Peyer's patch (tissue), 4 donors: Measurements from ENCODE around the gene SYK. TPM values are rescaled to one million over a fixed set of nuclear protein-coding genes. Genes with fewer than 3 reads are reported as not detected.
"Not testable (repeated sequence)": the region's sequence is repeated elsewhere in the genome, so short reads cannot be mapped to it uniquely, and the experiment has no call there.

Experiments
- DNase-seq, 3 donors: peaks; one replicate each; pipeline ENCODE4 v3.0.0-alpha.2; 2017 to 2019
- H3K27ac ChIP-seq, 4 donors: fragments of 200-600 bp; sonication (generic); one replicate each; pipeline ENCODE4 v1.5.1; 2016 to 2019
- H3K27me3 ChIP-seq, 2 donors: fragments of 200-600 bp; sonication (generic); one replicate each; pipeline ENCODE4 v1.5.1; 2019
- H3K36me3 ChIP-seq, 3 donors: fragments of 200-600 bp; sonication (generic); one replicate each; pipeline ENCODE4 v1.5.1; 2016 to 2019
- H3K4me1 ChIP-seq, 4 donors: fragments of 200-600 bp; sonication (generic); one replicate each; pipeline ENCODE4 v1.5.1; 2016 to 2019
- H3K4me3 ChIP-seq, 4 donors: fragments of 200-600 bp; sonication (generic); 1 replicate in 3 of 4; 2 replicates in 1 of 4; pipeline ENCODE4 v1.5.1; 2016 to 2019; ENCODE audit warnings: mild to moderate bottlenecking in 1 of 4
- H3K9me3 ChIP-seq, 4 donors: fragments of 200-600 bp; sonication (generic); one replicate each; pipeline ENCODE4 v1.5.1; 2016 to 2019; ENCODE audit warnings: mild to moderate bottlenecking in 1 of 4
- POLR2A ChIP-seq, 2 donors: fragments of 450-650 bp; IDR thresholded peaks; one replicate each; pipeline ENCODE4 v1.5.1; 2017; ENCODE audit warnings: antibody characterized with exemption in 2 of 2, mild to moderate bottlenecking in 2 of 2, moderate library complexity in 2 of 2
- total RNA-seq, 4 donors: library from RNA; depleted of rRNA; stranded (reverse); fragments of >200 nt; gene quantifications; one replicate each; pipeline ENCODE4 v1.1.0, GENCODE V29; 2016
- TF ChIP-seq, protein P1 (sequence below), 6 experiments: fragments of 450-650 bp in 4 of 6; fragments of 200-600 bp in 2 of 6; sonication (generic) in 1 of 6; IDR thresholded peaks; one replicate each; pipeline ENCODE4 v1.5.1; 2017 to 2019; ENCODE audit warnings: antibody characterized with exemption in 6 of 6, mild to moderate bottlenecking in 3 of 6, moderate library complexity in 1 of 6

The SYK gene
- total RNA-seq, 4 donors from 2014 or later = 48.7 to 81.7 (median 60.0) TPM

DNA sequence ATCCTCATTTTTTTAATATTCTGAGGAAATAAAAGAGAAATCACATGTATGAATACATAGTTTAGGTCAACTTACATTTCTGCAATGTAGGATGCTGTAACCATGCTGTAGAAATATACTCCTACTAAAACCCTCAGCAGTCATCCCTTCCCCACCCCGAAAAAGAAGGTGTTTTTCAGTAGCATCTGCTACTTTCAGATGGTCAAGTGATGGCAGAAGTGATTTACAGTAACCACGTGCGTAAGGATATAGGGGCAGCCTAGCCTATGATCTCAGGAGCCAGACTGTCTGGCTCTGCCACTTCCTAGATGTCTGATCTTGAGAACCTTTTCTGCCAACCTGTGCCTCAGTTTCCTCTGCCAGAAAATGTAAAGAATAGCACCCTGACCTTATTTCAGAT lies 26.0 kb upstream of the SYK start:
- no peak overlapping the region for H3K27ac ChIP-seq
- no peak overlapping the region for H3K4me3 ChIP-seq
- H3K27me3 ChIP-seq = no peaks in the 10 kb centered on the region
- DNase-seq = no peak
- H3K4me1 ChIP-seq = peaks cover 0 to 5% (median 0%) of the 10 kb centered on the region in 4 donors
- no peaks in the 10 kb centered on the region for H3K9me3 ChIP-seq
- no peaks in the 10 kb centered on the region for H3K36me3 ChIP-seq
- TF ChIP-seq POLR2A (IDR thresholded peaks at IDR 0.05) = no peak
- TF ChIP-seq, protein P1, sequence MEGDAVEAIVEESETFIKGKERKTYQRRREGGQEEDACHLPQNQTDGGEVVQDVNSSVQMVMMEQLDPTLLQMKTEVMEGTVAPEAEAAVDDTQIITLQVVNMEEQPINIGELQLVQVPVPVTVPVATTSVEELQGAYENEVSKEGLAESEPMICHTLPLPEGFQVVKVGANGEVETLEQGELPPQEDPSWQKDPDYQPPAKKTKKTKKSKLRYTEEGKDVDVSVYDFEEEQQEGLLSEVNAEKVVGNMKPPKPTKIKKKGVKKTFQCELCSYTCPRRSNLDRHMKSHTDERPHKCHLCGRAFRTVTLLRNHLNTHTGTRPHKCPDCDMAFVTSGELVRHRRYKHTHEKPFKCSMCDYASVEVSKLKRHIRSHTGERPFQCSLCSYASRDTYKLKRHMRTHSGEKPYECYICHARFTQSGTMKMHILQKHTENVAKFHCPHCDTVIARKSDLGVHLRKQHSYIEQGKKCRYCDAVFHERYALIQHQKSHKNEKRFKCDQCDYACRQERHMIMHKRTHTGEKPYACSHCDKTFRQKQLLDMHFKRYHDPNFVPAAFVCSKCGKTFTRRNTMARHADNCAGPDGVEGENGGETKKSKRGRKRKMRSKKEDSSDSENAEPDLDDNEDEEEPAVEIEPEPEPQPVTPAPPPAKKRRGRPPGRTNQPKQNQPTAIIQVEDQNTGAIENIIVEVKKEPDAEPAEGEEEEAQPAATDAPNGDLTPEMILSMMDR (IDR thresholded peaks at IDR 0.05) = no peak

DNA sequence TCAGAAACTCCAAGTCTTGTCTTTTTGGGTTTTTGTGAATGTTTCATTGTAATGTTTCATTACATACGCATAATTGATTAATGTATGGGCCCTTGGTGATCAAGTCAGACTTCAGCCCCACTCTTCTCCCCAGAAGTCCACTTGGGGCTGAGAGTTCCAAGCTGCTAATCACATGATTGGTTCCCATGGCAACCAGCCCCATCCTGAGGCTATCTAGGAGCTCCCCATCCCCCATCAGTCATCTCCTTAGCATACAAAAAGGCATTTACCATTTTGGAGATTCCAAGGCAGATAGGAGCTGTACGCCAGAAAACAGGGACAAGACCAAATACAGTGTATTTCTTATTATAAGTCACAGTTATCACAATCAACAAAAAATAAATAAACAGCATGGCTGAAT lies 22.9 kb upstream of the SYK start:
- no peak for TF ChIP-seq POLR2A (IDR thresholded peaks at IDR 0.05)
- TF ChIP-seq, protein P1 (IDR thresholded peaks at IDR 0.05) = no peak
- no peaks in the 10 kb centered on the region for H3K27me3 ChIP-seq

DNA sequence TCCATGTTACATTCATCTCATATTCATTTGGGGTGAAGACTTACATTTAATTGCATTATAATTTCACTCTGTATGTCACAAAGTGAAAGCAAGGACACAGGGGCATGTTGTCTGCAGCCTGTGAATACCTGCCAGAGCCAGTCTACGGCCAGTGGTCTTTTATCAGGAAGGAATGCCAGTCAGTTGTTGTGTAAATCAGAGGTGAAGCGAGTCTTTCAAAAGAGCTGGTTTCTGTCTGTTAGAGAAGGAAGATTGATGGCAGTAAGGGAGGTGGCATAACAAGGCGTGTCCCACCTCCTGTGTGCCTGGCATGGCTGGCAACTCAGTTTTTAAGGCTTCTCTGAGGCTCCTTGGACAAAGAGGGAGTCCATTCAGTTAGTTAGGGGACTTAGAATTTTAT lies 18.1 kb upstream of the SYK start:
- Histone ChIP-seq H3K9me3 (no peaks in the 10 kb centered on the region), H3K27me3 (no peaks in the 10 kb centered on the region), H3K4me1 (no peaks in the 10 kb centered on the region), H3K4me3 (no peak overlapping the region), H3K36me3 (no peaks in the 10 kb centered on the region), H3K27ac (no peak overlapping the region)
- no peak for DNase-seq
- TF ChIP-seq, protein P1 (IDR thresholded peaks at IDR 0.05) = no peak
- TF ChIP-seq POLR2A (IDR thresholded peaks at IDR 0.05) = no peak

More for the DNA sequence above, 22.9 kb upstream of the SYK start:
- H3K27ac ChIP-seq = no peak overlapping the region
- no peaks in the 10 kb centered on the region for H3K9me3 ChIP-seq
- no peaks in the 10 kb centered on the region for H3K36me3 ChIP-seq
- no peaks in the 10 kb centered on the region for H3K4me1 ChIP-seq
- DNase-seq = no peak
- no peak overlapping the region for H3K4me3 ChIP-seq

DNA sequence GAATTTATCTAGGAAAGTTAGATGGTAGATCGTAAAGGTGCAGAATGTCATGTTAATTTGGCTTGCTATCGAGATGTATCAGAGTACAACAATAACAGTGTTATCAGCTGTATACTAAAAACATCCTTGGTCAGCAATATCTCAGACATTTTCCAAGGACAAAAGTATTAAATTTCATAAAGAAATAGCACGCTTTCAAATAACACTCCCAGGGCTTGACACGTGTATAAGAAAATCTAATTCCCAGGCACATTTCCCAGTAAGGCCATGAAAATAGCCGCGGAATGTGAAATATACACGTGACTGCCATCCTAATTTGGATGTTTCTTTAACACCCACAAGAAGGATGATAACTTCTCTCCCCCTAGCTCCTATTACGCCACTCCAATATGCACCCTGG lies 17.7 kb upstream of the SYK start:
- H3K27ac ChIP-seq = no peak overlapping the region
- TF ChIP-seq, protein P1 (IDR thresholded peaks at IDR 0.05) = no peak
- no peak for TF ChIP-seq POLR2A (IDR thresholded peaks at IDR 0.05)
- H3K4me3 ChIP-seq = no peak overlapping the region
- H3K36me3 ChIP-seq = no peaks in the 10 kb centered on the region
- H3K4me1 ChIP-seq = no peaks in the 10 kb centered on the region
- DNase-seq = no peak
- H3K27me3 ChIP-seq = no peaks in the 10 kb centered on the region
- no peaks in the 10 kb centered on the region for H3K9me3 ChIP-seq

DNA sequence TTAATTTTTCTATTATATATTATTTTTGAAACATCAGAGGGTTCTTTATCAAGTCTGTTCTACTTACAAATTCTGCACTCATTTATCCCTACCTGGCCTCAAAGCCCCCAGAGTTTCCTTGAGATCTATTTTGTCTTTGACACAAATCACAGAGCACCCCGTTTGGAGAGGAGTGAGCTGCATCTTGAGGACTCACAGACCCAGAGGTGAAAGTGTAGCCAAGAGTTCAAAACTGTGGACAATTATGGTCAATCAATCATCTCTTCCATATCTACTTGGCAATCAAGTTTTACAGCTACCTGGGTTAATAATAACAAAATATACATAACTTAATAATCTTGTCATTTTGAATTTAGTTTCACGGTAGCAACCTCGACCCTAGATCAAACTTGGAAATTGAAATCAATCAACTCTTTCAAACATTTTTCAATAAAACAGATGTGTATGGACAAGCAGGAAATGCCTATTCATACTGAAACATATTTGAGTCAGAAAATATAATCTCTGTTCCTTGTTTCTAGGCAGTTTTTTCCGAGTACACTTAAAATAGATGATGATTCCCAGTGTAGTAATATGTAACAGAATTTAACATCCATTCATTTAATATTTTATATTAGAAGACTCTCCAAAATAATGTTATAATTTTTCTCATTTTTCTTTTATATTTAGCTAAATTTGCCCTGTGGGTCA lies 13.7 kb upstream of the SYK start:
- no peak overlapping the region for H3K27ac ChIP-seq
- H3K36me3 ChIP-seq = no peaks in the 10 kb centered on the region
- no peaks in the 10 kb centered on the region for H3K4me1 ChIP-seq
- no peak overlapping the region for H3K4me3 ChIP-seq
- TF ChIP-seq, protein P1 (IDR thresholded peaks at IDR 0.05) = no peak
- H3K9me3 ChIP-seq = no peaks in the 10 kb centered on the region
- no peak for DNase-seq
- H3K27me3 ChIP-seq = no peaks in the 10 kb centered on the region

DNA sequence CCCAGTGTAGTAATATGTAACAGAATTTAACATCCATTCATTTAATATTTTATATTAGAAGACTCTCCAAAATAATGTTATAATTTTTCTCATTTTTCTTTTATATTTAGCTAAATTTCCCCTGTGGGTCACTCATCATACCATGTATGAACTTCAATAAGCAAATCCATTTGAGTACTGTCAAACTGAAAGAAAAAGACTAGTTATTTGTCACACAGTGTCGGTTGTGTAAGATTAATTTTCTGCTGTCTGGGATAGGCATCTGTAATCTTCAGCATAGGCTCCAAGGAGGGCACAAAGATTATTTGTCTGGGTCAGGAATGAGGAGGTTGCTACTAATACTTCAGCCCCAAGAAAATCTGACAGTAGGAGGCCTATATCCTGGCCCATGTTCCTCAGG lies 13.1 kb upstream of the SYK start:
- not testable (repeated sequence) for DNase-seq, H3K27me3 ChIP-seq, H3K27ac ChIP-seq, H3K9me3 ChIP-seq, H3K4me3 ChIP-seq, H3K36me3 ChIP-seq, H3K4me1 ChIP-seq
